Posterior cingulate gyrus (tissue), 11 donors: ENCODE results near the gene MAGOHB.

Source experiments
- DNase-seq, 10 donors: peaks; one replicate each; pipeline versions ENCODE4 v3.0.0 to v3.0.0-alpha.2; 2020 to 2021; ENCODE audit warnings: mixed read lengths in 3 of 10
- intact Hi-C: fragments of 100-400 bp; cut with DNase I; formaldehyde crosslinking; loops from one replicate; pipeline ENCODE4 v1.15.1; 2023

The MAGOHB gene

GRCh38 chr12:10558301-10558700 lies 55.1 kb downstream of the MAGOHB start:
- no peak for DNase-seq
- intact Hi-C loops, result loop anchor here (1.0 kb wide), 1 partner anchor 314 kb away; no protein-coding TSS in a partner anchor

- DNase-seq, result no peak
- intact Hi-C loops, result loop anchor here (1.0 kb wide), 1 partner anchor 313 kb away; no protein-coding TSS in a partner anchor
These were observed 55.6 kb downstream of the MAGOHB start for GRCh38 chr12:10557766-10558165.

- no peak for DNase-seq
- intact Hi-C loops, result no loop called here
These were observed 56.1 kb downstream of the MAGOHB start for GRCh38 chr12:10557329-10557728.

DNA sequence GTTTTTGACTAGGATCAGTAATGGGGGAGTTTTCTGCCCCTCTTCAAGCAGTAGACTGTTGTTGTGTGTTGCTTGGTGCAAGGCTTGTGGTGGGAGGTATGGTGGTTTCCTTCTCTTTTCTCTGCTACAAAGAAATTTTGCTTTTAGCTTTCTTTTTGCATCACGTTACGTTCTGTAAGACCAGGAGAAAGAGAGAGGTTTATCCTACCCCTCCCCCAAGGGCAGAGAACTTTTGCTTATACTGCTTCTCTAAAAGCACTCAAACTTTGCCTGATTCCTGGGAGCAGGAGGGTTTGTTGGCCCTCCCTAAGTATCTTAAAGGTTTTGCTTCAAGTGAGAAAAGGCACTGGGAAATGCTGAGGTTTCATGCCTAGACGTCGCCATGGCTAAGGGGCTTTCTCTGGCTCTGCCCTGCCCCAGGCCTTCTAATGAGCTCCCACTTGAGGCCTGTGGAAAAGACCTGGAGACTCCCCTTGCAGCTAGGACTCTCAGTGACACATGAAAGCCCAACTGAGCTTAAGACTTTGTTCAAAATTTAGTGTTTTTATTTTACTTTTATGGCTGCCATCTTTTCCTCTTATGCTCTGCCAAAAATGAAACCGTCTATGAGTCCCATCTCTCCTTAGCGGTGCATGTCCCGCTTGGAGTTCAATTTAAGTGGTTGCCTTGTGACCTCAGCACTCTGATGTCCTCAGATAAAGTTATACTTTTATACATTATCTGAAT lies 58.5 kb downstream of the MAGOHB start:
- no peak for DNase-seq
- intact Hi-C loops, result no loop called here

DNA sequence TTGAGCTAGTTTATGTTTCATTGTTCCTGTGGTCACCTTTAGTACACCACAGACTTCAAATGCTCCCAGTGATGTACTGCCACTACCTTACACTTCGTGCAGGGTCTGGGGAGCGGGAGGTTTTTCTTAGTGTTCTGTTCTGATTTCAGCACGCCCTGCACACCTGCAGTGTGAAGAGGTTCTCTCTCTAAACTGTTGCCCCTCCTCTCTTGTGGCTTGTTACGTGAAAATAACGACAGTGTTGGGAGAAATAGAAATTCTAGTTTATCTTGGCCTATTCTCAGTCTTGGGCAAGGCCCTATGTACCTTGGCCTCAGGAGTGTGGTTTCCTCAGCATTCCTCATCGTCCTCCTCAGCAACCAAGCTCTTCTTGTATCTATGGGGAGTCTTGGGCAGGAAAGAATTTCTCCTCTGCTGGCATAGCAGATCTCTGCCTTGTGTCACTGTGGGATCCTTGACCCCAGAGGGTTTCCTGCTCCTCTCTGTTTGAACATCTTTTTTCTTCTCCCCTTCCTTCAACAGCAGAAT lies 59.1 kb downstream of the MAGOHB start:
- no peak for DNase-seq
- intact Hi-C loops, result no loop called here
